Activated CD4-positive, alpha-beta T cell treated with anti-CD3 and anti-CD28 coated beads, Interleukin-2, Interleukin-6, amounts not matched to agents 100 ng/mL and 50 ng/mL, durations not matched to agents 16 hours and 8 hours (primary cell): ENCODE data around the gene ZNF655.
"Not testable (repeated sequence)": the region's sequence is repeated elsewhere in the genome, so short reads cannot be mapped to it uniquely, and the experiment has no call there.

Experiments used
- DNase-seq: peaks from one replicate; pipeline ENCODE4 v3.0.0-alpha.2; 2020

The ZNF655 gene

DNA sequence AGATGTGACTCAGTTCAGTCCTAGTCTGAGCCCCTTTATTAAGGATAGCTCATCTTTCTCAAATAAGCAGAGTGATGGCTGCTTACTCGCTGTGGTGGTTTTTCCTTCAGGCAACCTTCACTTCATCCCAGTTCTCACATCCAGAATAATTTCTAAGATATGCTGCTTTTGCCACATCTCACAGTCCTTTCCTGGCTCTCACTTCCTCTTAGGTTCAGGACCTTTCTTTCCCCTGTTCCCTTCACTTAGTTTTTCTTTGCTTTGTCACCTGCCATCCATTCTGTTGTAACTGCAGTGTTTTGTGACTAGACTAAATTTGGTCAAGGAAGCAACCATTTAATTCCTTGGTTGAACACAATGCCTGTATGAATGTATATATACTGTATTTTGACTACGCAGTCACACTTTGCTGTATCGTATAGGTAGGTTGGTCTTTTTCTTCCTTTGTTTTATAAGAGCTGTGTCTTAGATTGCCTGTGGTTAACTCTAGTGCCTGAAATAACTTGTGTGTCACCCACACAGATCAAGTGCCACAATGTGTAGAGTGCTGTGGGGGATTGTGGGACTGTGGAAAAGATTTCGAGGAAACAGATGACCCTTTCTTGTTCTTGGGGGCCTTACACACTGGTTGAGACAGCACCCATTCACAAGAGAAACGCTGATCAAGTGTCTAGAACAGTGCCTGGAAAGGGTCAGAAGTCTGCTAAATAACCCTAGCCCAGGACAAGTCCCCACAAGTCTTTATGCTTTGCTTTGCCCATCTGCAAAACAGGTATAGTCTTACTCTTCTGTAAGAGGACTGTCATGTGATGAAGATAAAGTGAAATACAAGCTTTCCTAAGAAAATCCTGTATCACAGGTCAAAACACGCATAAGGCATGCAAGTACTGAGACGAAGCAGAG, 2.6 kb downstream of the ZNF655 start:
- no peak for DNase-seq

DNA sequence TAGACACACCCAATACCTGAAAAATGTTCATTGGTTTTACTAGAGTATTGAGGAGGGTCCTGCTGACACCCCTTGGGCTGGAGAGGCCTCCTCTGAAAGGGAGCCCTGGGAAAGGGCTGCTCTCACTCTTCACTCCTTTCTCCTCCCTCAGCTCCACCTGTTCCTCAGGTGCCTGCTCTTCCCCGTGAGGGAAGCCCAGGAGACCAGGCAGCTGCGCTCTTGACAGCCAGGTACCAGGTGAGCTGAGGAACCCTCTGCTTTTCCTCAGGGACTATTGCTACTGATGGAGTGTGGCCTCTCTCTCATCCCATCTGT, 3.3 kb downstream of the ZNF655 start:
- no peak for DNase-seq

DNA sequence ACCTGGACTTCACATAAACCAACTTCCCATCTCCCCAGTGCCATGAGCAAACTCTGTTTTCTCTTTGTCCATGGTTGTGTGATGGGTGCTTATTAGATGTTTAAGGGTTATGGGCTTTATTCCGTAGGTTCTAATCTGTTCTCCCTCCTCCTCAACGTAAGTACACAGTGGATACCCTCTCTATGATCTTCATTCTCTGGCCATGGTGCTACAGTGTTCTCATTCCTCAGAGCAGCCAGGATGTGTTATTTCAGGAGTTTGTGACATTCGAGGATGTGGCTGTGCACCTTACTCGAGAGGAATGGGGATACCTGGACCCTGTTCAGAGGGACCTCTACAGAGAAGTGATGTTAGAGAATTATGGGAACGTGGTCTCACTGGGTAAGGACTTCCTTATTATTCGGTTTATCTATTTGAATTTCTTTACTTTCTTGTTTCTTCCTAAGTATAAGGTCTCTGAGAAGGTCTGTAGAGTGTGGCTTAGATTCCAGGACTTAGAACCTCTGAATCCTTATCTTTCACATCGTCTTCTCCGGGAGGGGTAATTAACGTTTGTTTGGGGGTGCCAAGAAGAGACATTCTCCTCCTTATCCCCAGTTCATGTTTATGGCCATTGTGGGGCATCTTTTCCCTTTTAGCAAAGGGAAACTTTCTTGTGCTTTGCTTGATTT, 3.8 kb downstream of the ZNF655 start:
- no peak for DNase-seq

DNA sequence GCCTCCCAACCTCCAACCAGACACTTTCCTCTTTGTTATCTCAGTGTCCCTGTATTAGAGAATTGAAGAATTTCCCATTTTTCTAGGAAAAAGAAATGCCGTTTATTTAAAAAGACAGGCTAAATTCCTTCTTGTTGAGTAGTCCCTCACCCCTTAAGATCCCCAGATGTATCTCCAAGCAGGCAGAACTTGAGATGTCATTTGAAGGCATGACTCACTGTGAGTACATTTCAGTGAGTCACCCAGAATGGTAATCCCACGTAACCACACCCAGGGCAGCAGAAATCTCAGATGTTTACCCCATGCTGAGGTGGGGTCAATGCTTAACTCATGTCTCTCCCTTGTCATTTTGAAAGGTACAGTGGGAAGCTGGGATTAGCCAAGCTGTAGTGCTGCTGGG, 4.4 kb downstream of the ZNF655 start:
- peak; percentile 70 for DNase-seq

DNA sequence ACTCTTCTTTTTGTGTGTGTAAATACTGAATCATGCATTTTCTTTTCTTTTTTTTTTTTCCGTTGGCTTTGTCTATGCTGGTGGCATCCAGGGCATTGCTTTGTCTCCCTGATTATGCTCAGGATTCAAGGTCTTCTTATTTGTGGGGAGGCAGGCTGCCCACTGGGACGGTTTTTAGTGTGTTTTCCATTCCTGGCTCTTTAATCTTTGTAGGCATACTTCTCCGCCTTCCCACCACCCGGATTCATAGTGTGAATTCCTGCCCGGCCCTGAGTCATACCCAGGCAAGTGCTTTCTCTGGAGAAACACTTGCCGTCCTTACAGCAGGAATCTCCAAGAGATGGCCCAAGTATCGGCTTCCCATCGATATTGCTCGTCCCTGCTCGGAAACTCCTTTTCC, 5.2 kb downstream of the ZNF655 start:
- DNase-seq: no peak

DNA sequence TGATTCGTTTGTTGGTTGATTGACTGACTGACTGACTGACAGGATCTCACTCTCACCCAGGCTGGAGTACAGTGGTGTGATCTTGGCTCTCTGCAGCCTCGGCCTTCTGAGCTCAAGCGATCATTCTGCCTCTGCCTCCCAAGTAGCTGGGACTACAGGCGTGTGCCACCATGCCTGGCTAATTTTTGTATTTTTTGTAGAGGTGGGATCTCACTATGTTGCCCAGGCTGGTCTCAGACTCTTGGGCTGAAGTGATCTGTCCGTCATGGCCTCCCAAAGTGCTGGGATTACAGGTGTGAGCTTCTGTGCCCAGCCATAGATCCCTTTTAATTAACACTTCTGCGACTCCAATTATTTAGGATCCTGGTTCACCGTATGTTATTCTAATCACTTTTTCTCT, 10.3 kb downstream of the ZNF655 start:
- DNase-seq: not testable (repeated sequence)

DNA sequence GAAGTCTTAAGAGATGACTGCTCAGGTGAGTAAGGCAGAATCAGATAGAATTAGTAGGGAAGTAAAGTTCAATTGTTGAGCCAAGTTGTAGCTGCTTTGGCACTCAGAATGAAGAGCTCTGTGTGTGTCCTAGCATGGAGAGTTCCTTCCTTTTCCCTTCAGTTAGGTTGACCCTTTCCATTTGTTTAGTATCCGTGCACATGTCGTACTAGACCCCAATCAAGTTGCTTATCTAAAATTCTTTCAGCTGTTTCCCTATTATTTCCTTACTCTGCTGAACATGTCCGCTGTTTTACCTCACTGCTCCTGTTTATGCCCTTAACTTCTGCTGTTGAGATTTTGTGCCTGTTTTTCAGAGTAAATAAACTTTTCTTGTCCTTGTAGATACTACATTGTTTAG, 13.3 kb downstream of the ZNF655 start:
- no peak for DNase-seq

DNA sequence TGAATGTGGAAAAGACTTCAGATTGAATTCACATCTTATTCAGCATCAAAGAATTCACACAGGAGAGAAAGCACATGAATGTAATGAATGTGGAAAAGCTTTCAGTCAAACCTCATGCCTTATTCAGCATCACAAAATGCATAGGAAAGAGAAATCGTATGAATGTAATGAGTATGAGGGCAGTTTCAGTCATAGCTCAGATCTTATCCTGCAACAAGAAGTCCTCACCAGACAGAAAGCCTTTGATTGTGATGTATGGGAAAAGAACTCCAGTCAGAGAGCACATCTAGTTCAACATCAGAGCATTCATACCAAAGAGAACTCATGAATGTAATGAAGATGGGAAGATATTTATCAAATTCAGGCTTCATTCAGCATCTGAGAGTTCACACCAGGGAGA, 14.8 kb downstream of the ZNF655 start:
- no peak for DNase-seq

DNA sequence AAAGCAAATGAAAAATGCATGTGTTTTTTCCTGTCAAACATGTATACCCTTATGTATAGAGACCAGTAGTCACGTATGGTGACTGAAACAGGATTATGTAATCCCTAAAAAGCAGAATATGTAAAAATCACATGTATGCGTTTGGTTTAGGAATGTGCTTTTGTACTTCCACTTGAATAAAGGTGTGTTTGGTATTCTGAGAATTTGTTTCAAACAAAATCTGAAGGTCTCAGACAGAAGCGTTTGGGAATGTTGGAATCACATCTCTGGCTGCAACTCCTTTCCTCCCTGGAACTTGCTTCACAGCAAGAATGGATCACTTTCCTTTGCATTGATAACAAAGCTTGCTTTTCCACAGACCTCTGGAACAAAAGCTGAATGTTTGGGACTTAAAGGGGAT, 17.8 kb downstream of the ZNF655 start:
- no peak for DNase-seq

DNA sequence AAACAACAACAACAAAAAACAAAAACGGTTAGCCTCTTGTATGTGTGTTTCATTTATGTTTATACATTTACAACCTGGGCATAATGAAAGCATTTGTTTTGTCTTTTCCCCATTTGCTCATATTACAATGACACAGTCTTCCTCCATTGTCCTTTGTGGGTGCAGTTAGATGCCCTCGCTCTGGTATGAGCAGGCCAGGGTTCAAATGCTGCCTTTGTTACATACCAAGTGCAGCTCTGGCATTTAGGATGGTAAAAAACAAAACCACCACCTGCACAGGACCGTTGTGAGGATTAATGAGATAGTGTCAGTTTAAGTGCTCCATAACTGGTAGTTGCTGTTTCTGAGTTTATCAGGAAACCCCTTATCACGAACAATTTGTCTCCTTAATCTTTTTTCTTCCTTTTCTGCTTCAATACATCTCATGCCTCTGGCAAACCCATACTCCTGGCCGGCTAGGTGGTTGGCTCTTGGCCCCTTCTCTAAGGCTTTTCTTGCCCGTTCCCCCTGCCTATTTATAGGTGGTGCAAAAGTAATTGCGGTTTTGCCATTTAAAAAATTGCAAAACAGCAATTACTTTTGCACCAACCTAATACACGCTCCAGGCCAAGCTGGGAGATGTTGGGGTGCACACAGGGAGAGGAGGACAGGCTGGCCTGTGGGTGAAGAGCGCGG, 21.0 kb downstream of the ZNF655 start:
- no peak for DNase-seq

DNA sequence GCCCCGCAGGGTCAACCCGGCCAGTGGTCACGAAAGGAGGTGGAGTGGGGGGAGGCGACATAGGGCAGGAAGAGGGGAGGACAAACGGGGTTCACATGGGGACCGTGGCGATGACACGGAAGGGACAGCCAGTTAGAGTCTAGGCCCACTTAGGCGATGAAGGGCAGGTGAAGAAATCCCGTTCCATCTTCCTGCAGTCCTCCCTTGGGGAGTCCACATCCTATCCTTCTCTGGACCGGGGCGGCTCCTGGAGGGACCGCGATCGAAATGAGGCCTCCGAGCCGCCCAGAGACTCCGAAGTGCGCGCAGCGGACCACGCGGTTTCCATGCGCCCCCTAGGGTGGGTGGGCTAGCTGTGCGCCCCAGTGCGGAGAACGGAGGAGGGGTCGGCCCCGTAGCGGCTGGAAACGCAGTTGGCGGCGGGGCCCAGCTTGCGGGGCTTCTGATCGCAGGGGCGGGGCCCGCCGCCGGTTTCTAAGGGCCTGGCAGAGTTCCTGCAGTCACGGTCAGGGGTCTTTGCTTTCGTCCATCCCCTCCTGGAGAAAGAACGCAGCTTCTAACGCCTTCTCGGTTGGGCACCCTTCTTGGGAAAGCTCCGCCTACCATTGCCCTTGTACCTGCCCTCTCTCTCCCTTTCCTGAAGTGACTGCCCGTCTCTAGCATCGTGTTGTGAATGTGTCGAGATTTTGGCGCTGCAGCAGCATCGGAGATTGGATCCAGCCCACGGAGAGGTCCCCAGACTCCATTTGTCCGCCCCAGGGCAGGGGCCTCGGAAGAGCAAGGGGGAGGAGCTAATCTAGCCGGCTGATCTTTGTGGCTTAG, 21.7 kb downstream of the ZNF655 start:
- DNase-seq: peak; percentile 41

DNA sequence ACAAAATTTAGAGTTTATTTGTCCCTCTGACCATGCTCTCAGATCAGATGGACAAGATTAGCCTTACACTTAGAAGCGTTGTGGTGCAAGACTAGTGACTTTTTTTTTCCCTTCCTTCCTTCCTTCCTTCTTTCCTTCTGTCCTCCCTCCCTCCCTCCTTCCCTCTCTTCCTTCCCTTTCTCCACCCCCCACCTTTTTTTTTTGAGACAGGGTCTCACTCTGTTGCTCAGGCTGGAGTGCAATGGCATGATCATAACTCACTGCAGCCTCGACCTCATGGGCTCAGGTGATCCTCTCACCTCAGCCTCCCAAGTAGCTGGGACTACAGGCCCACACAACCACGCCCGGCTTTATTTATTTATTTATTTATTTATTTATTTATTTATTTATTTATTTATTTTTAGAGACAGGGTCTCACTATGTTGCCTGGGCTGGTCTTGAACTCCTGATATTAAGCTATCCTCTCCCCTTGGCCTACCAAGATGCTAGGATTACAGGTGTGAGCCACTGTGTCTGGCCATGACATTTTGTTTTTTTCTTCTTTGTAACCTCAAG, 22.4 kb downstream of the ZNF655 start:
- not testable (repeated sequence) for DNase-seq

DNA sequence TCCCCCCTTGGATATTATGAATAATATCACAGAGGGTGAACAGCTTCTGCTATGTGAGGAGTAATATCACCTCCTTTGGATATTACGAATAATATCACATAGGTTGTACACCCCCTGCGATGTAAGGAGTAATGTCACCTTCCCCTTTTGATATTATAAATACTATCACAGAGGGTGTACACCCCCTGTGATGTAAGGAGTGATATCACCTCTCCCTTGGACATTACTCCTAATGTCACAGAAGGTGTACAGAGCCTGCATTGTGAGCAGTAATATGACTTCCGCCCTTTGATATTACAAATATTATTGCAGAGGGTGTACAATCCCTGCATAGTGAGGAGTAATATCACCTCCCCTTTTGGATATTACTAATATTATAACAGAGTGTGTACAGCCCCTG, 30.4 kb downstream of the ZNF655 start:
- no peak for DNase-seq

DNA sequence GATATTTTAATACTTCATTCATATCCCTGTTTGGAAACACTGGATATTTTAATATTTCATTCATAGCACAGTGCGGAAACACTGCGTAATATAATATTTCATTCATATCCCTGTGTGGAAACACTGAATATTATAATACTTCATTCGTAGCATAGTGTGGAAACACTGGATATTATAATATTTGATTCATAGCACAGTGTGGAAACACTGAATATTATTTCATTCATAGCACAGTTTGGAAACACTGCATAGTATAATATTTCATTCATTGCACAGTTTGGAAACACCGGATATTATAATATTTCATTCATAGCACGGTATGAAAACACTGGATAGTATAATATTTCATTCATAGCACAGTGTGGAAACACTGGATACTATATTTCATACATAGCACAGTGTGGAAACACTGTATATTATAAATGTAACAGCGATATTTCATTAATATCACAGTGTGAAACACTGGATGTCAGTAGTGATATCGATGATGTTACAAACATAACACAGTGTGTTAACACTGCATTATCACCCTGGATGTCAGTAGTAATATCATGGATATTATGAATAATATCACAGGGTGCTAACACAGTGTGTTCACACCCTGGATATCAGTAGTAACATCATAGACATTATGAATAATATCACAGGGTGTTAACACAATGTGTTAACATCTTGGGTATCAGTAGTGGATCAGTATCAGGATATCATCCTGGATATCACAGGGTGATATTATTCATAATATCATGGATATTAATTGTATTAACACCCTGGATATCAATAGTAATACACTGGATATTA, 36.7 kb downstream of the ZNF655 start:
- DNase-seq: no peak

DNA sequence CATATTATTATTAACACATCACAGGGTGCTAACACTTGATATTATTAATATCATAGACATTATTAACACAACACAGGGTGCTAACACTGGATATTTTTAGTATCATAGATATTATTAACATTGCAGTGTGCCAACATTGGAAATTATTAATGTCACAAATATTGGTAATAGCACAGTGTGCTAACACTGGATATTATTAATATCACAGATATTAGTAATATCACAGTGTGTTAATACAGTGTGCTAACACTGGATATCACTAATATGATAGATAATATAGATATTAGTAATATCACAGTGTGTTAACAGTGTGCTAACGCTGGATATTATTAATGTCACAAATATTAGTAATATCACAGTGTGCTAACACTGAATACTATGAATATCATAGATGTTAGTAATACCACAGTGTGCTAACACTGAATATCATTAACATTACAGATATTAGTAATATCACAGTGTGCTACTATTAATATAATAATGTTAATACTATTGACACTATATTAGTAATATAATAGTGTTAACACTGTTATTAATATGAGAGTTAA, 38.0 kb downstream of the ZNF655 start:
- no peak for DNase-seq

DNA sequence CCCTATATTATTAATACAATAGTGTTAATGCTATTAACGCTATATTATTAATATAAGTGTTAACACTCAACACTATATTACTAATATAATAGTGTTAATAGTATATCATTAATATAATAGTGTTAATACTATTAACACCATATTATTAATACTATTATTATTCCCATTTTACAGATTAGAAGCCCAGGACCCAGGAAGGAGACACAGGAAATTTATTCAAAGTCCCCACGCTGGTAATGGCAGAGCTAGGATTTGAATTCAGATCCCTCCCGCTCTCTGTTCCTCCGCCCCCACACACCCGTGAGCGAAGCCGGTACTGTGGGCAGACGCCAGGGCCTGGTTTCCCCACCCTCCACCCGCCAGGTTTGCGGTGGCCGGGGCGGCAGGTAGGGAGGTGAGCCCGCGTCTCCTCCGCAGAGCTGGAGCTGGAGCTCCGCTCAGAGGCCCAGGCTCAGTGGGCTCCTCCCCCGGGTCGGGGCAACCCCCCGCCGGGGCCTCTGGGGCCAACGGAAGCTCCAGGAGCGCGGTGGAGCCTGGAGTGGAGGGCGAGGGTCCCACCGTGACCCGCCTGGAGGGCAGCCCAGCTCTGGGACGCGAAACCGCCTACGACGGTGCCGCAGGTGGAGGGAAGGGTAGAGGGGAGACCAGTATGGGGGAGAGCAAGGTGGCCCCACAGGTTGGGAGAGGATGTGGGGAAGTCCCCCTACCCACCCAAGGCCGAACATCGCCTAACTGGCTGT, 39.5 kb downstream of the ZNF655 start, which contains the start of gene TMEM225B:
TSS of gene TMEM225B (plus strand) at position 506 of the 740 bp plus-strand sequence. CDS start 6,122 bp downstream, outside the sequence.
- DNase-seq: no peak

DNA sequence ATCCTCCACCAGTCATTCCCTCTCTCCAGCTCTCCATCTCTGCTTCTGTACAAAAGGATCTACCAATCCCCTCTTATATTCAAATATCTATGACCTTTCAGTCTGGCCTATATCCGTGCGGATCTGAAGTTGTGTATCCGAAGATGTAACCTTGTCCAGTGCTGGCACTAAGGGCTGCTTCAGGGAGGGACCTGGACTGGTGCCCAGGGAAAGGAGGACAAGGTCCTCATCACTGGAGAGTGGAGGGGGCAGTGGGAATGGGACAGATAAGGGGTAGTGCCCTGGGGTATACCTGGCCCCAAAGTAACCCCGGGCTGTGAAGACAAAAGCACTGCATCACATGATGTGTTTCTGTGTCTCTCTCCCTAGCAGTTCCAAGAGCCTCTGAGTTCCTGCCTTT, 41.4 kb downstream of the ZNF655 start:
- DNase-seq: no peak

DNA sequence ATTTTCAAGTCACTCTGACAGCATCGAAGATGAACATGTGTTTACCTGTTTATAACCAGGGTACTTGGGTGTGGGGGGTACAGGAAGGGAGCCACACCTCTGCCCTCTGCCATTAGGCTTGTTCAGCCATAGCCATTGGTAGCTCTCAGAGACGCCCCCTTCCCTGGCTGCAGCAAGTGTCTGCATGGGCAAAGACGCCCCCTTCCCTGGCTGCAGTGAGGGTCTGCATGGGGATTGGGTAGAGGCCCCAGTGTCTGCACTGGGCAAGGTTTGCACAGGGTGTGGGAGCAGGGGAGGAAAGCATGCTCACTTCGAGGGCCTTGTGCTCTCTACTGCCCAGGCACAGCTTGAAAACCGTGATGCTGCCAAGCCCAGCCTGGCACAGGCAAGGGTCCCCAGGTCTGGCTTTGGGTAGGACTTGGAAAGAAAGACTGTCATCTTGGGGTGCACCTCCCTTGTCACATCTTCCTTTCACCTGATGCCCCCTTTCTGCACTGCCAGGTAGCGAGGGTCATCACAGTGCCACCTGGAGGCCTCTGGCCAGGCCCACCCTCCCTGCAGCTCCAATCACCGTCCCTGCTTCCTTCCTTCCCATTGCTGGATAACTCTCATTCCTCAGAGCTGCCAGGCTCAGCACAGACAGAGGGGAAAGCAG, 43.3 kb downstream of the ZNF655 start:
- no peak for DNase-seq

DNA sequence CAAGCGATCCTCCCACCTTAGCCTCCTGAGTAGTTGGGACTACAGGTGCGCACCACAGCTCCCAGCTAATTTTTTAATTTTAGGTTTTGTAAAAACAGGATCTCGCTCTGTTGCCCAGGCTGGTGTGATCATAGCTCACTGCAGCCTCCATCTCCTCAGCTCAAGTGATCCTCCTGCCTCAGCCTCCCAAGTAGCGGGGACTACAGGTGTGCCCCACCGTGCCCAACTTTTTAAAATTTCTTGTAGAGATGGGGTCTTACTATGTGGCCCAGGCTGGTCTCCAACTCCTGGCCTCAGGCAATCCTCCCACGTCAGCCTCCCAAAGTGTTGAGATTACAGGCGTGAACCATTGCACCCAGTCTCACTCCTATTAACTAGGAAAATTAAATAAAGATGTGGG, 47.1 kb downstream of the ZNF655 start:
- no peak for DNase-seq

DNA sequence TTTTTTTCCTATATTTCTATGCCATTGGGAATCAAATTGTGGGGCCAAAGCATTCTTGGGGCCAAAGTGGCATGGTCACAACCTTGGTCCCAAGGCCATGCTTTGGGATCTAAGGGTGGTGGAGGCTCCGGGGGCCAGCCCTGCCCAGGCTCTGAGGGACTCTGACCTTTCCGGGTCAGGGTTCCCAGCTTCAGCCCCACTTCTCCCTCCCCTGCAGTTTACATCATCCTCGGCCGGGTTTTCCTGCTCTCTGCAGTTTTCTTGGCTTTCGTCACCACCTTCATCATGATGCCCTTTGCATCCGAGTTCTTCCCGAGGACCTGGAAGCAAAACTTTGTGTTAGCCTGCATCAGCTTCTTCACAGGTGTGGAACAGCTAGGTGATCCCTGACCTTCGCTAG, 48.1 kb downstream of the ZNF655 start:
- DNase-seq: no peak
